H1 (cell line): Measurements from ENCODE around the gene SORBS1.

Experiments
- ATF3 ChIP-seq: IDR thresholded peaks from 2 replicates; pipeline ENCODE4 v1.6.1; 2011; ENCODE audit warnings: low read depth, mild to moderate bottlenecking, low read length; ENCODE audit not compliant: insufficient read depth
- EP300 ChIP-seq, 2 experiments: IDR thresholded peaks; 1 replicate in 1 of 2; 2 replicates in 1 of 2; pipeline ENCODE4 v1.6.1; 2011 to 2012; ENCODE audit warnings: low read depth in 2 of 2, low read length in 2 of 2, mild to moderate bottlenecking in 2 of 2, borderline replicate concordance in 1 of 2, inconsistent platforms in 1 of 2, moderate library complexity in 1 of 2
- HDAC2 ChIP-seq, 2 experiments: fragments of 300-600 bp in 1 of 2; sonication (generic) in 1 of 2; IDR thresholded peaks; 2 replicates each; pipeline ENCODE4 v1.6.1; 2011 to 2012; ENCODE audit warnings: low read depth in 2 of 2, low read length in 2 of 2, mild to moderate bottlenecking in 2 of 2, moderate library complexity in 2 of 2, borderline replicate concordance in 1 of 2, inconsistent platforms in 1 of 2
- MAFK ChIP-seq: IDR thresholded peaks from 2 replicates; pipeline ENCODE4 v1.6.1; 2012; ENCODE audit warnings: low read depth, mild to moderate bottlenecking, improper control_type of control experiment, low read length
- POLR2A ChIP-seq, 2 experiments: IDR thresholded peaks; 1 replicate in 1 of 2; 2 replicates in 1 of 2; pipeline ENCODE4 v1.6.1; 2011; ENCODE audit warnings: low read depth in 2 of 2, low read length in 2 of 2, mild to moderate bottlenecking in 2 of 2; ENCODE audit errors: control extremely low read depth in 1 of 2
- SUZ12 ChIP-seq: fragments of 200-600 bp; sonication (generic); IDR thresholded peaks from 2 replicates; pipeline ENCODE4 v1.6.1; 2012; ENCODE audit warnings: mild to moderate bottlenecking, inconsistent platforms, low read length, moderate library complexity, mixed read lengths
- TF ChIP-seq, protein P1 (sequence below), 3 experiments: IDR thresholded peaks; 1 replicate in 2 of 3; 2 replicates in 1 of 3; pipeline versions ENCODE4 v1.5.1 to v1.6.1; 2011; ENCODE audit warnings: low read length in 3 of 3, mild to moderate bottlenecking in 3 of 3, inconsistent platforms in 2 of 3, low read depth in 1 of 3, moderate library complexity in 1 of 3; ENCODE audit not compliant: insufficient read depth in 1 of 3; ENCODE audit errors: control extremely low read depth in 1 of 3

GRCh38 chr10:95359466-95359865, 201.7 kb downstream of the SORBS1 start:
- TF ChIP-seq, protein P1, sequence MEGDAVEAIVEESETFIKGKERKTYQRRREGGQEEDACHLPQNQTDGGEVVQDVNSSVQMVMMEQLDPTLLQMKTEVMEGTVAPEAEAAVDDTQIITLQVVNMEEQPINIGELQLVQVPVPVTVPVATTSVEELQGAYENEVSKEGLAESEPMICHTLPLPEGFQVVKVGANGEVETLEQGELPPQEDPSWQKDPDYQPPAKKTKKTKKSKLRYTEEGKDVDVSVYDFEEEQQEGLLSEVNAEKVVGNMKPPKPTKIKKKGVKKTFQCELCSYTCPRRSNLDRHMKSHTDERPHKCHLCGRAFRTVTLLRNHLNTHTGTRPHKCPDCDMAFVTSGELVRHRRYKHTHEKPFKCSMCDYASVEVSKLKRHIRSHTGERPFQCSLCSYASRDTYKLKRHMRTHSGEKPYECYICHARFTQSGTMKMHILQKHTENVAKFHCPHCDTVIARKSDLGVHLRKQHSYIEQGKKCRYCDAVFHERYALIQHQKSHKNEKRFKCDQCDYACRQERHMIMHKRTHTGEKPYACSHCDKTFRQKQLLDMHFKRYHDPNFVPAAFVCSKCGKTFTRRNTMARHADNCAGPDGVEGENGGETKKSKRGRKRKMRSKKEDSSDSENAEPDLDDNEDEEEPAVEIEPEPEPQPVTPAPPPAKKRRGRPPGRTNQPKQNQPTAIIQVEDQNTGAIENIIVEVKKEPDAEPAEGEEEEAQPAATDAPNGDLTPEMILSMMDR (IDR thresholded peaks at IDR 0.05; ENCODE audit: control extremely low read depth in 1 of 3, insufficient read depth in 1 of 3, low read depth in 1 of 3, low read length in 3 of 3) = no peak
- TF ChIP-seq POLR2A (IDR thresholded peaks at IDR 0.05; ENCODE audit: control extremely low read depth in 1 of 2, low read depth in 2 of 2, low read length in 2 of 2) = no peak
- no peak for TF ChIP-seq SUZ12
- TF ChIP-seq EP300 (IDR thresholded peaks at IDR 0.05; ENCODE audit: borderline replicate concordance in 1 of 2, low read depth in 2 of 2, low read length in 2 of 2) = no peak
- TF ChIP-seq ATF3 = no peak
- TF ChIP-seq MAFK = no peak
- TF ChIP-seq HDAC2 (IDR thresholded peaks at IDR 0.05; ENCODE audit: borderline replicate concordance in 1 of 2, low read depth in 2 of 2, low read length in 2 of 2) = no peak
